GM20000 (cell line): ENCODE measurements around the gene EVPLL.
"Not testable (repeated sequence)": the region's sequence is repeated elsewhere in the genome, so short reads cannot be mapped to it uniquely, and the experiment has no call there.

Experiments used
- DNase-seq: peaks from one replicate; pipeline ENCODE4 v3.0.0; 2012; ENCODE audit warnings: low spot score
- CTCF ChIP-seq: IDR thresholded peaks from 2 replicates; pipeline ENCODE4 v1.5.1; 2012; ENCODE audit warnings: mild to moderate bottlenecking, control low read depth; ENCODE audit errors: extremely low read depth, missing control alignments

Gene EVPLL

GRCh38 chr17:18379246-18380146 is 1.9 kb downstream of the EVPLL start:
- no peak for TF ChIP-seq CTCF

GRCh38 chr17:18380471-18381157 is 3.0 kb downstream of the EVPLL start:
- no peak for DNase-seq
- TF ChIP-seq CTCF = no peak

More at GRCh38 chr17:18379246-18380146, 1.9 kb downstream of the EVPLL start:
- no peak for DNase-seq

GRCh38 chr17:18381158-18381952 is 3.8 kb downstream of the EVPLL start:
- DNase-seq = no peak
- no peak for TF ChIP-seq CTCF

GRCh38 chr17:18381953-18382245 is 4.3 kb downstream of the EVPLL start:
- DNase-seq = no peak
- TF ChIP-seq CTCF = no peak

GRCh38 chr17:18382441-18383078 is 5.0 kb downstream of the EVPLL start:
- no peak for TF ChIP-seq CTCF
- DNase-seq = no peak

GRCh38 chr17:18383079-18383481 is 5.5 kb downstream of the EVPLL start:
- DNase-seq = not testable (repeated sequence)

- DNase-seq = not testable (repeated sequence)
Observed at GRCh38 chr17:18384271-18384670, 6.7 kb downstream of the EVPLL start.

- DNase-seq = not testable (repeated sequence)
Observed at GRCh38 chr17:18387583-18387982, 10.0 kb downstream of the EVPLL start.

- DNase-seq = not testable (repeated sequence)
Observed at GRCh38 chr17:18388266-18388665, 10.7 kb downstream of the EVPLL start.

GRCh38 chr17:18388728-18389127 is 11.2 kb downstream of the EVPLL start:
- DNase-seq = not testable (repeated sequence)

GRCh38 chr17:18401872-18402590 is 24.5 kb downstream of the EVPLL start:
- DNase-seq = not testable (repeated sequence)

- not testable (repeated sequence) for DNase-seq
Observed at GRCh38 chr17:18403166-18403565, 25.6 kb downstream of the EVPLL start.

GRCh38 chr17:18403604-18404003 is 26.0 kb downstream of the EVPLL start:
- DNase-seq = not testable (repeated sequence)
